Measurements from ENCODE around the gene UQCR10. TPM values are rescaled to one million over a fixed set of nuclear protein-coding genes. Genes with fewer than 3 reads are reported as not detected.

Gene UQCR10
- total RNA-seq, 1 donor from 2014 or later = 72.5 TPM

DNA sequence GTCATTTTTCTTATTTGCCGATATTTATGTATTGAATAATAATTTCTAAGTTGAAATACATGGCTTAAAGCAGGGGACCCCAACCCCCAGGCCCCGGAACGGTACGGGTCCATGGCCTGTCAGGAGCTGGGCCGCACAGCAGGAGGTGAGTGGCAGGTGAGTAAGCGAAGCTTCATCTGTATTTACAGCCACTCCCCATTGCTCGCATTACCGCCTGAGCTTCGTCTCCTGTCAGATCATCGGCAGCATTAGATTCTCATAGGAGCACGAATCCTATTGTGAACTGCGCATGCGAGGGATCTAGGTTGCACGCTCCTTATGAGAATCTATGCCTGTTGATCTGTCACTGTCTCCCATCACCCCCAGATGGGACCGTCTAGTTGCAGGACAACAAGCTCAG is 4.9 kb upstream of the UQCR10 start:
- no peak overlapping the region for H3K4me3 ChIP-seq (ENCODE audit: low read depth, low read length)
- no peak for TF ChIP-seq CTCF (conservative IDR thresholded peaks at IDR 0.05; ENCODE audit: low read depth, low read length)
- DNase-seq (ENCODE audit: low read depth) = no peak

DNA sequence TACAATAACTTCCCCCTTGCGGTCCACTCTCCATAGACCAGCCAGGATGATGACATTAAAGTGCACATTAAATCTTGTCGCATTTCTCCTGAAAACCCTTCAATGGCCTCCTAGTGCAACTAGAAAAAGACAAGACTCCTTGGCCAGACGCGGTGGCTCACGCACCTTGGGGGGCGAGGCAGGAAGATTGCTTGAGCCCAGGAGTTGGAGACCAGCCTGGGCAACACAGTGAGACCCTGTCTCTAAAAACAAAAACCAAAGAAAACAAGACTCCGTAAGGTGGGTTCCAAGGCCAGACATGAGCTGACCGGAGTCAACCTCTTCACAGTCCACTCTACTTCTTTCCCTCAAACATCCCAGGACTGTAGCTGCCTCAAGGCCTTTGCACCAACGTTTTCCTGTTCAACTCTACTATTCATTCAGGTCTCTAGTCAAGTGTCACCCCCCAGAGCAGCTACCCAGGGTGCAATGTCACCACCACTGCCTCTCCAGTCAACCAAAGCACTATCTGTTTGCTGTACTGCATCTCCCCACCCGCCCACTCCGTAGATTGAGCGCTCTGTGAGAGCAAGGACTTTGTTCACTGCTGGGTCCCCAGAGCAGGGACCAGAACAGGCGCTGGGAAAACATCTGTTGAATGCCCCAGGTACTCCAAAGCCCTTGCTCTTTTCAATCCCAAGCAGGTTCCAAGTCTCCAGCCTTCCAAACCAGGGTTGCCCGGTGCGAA is 1.1 kb upstream of the UQCR10 start:
- H3K4me3 ChIP-seq (ENCODE audit: low read depth, low read length) = peak overlapping the region; percentile 96
- DNase-seq (ENCODE audit: low read depth) = no peak
- TF ChIP-seq CTCF (conservative IDR thresholded peaks at IDR 0.05; ENCODE audit: low read depth, low read length) = no peak

DNA sequence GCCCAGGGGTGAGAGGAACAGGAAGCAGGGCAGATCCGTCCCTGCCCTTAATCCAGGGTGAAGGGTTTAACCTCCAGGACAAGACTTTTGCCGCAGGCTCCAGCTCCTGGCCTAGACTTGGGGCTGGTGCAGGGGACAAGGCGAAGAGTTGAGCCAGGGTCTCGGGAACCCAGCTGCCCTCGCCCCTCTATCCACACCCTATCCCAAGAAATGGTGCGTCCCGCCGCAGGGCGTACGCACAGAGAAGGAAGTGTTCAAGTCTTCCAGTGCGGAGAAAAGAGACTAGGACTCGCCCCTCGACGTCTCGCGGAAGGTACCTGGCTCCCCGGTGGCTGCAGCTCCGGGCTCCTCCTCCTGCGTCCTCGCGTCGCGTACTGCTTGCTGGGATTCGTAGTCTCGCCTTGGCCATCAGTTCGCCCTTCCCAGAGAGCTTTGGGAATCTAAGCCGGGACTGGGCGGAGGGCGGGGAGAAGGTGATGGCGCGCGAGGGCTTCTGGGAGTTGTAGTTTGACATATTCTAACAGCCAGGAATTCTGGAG is 468 bp upstream of the UQCR10 start, which contains the start of gene ZMAT5:
ZMAT5 (minus strand) TSS at position 376 of the 539 bp plus-strand sequence. CDS start 18,463 bp downstream, outside the sequence.
- DNase-seq (ENCODE audit: low read depth) = peak; percentile 91
- no peak for TF ChIP-seq CTCF (conservative IDR thresholded peaks at IDR 0.05; ENCODE audit: low read depth, low read length)
- peak within 1 kb of the TSS; percentile 96 for H3K4me3 ChIP-seq (ENCODE audit: low read depth, low read length)

DNA sequence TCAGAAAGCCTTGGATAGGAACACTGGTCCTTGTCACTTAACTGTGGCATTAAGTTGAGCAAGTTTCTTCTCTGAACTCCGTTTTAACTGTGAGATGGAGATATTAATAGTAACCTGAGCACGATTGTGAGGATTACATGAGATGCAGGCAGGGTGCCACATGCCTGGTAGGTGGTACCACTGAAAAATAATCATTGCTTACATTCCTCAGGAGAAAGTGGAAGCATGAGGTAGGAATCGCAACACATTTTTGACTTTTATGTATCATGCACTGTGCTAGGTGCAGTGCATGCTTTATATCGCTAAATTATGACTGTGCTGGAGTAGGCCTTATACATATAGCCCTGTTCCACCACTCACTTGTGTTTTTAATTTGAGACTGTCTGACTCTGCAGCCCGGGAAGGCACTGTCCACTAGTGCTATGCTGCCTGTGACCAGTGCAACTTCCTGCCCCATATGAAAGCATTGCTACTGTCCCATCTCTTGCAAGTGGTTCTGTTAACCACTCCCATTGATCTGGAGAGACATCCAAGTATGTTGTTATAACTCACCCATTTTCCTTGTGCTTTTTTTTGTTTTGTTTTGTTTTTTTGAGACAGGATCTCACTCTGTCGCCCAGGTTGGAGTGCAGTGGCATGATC is 1.0 kb downstream of the UQCR10 start:
- no peak for DNase-seq (ENCODE audit: low read depth)

DNA sequence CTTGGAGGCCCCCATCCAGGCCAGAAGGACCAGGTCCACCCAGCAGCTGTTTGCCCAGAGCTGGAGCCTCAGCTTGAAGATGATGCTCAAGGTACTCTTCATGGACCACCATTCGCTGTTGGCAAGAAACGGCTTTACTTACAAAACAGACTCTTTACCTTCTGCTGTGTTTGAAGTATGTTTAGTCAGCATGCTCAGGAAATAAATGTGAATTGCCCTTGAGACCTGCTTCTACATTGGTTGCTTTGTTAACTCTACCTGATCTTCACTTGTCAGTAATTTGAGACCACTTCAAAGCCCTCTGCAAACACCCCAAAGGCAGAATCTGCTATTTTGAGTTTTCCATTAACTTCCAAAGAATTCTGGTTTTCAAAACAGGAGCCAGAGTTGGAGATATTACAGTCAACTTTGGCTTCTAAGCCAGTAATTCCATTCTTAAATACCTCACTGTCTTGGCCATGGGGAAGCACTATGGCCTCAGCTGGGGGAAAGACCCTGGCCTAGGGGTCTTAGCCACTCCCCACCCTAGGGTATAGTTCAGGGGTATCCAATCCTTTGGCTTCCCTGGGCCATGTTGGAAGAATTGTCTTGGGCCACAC is 2.7 kb downstream of the UQCR10 start:
- no peak for DNase-seq (ENCODE audit: low read depth)
- no peak overlapping the region for H3K4me3 ChIP-seq (ENCODE audit: low read depth, low read length)
- no peak for TF ChIP-seq CTCF (conservative IDR thresholded peaks at IDR 0.05; ENCODE audit: low read depth, low read length)

More for the DNA sequence above, 1.0 kb downstream of the UQCR10 start:
- peak overlapping the region; percentile 96 for H3K4me3 ChIP-seq (ENCODE audit: low read depth, low read length)
- no peak for TF ChIP-seq CTCF (conservative IDR thresholded peaks at IDR 0.05; ENCODE audit: low read depth, low read length)

- H3K4me3 ChIP-seq (ENCODE audit: low read depth, low read length) = no peak overlapping the region
- DNase-seq (ENCODE audit: low read depth) = no peak
- TF ChIP-seq CTCF (conservative IDR thresholded peaks at IDR 0.05; ENCODE audit: low read depth, low read length) = peak; percentile 59
Measured at GRCh38 chr22:29772170-29772641, 5.0 kb downstream of the UQCR10 start.
